GM19025 (cell line): Measurements from ENCODE around the gene MKLN1.
"Not testable (repeated sequence)": the region's sequence is repeated elsewhere in the genome, so short reads cannot be mapped to it uniquely, and the experiment has no call there.

Source experiments
- ATAC-seq: cut with Tn5 transposase; IDR thresholded peaks from one replicate; pipeline ENCODE4 v1.9.1; 2021; ENCODE audit warnings: mild to moderate bottlenecking, low read depth, moderate library complexity; ENCODE audit not compliant: unreplicated experiment

Gene MKLN1

DNA sequence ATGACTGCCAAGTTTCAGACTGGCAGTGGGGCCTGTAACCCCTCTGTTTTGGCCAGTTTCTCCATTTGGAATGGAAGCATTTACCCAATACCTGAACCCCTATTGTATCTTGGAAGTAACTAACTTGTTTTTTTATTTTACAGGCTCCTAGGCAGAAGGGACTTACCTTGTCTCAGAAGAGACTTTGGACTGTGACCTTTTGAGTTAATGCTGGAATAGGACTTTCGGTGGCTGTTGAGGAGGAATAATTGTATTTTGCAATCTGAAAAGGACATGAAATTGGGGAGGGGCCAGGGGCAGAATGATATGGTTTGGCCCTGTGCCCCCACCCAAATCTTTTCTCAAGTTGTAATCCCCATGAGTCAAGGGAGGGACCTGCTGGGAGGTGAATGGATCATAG, 20.0 kb upstream of the MKLN1 start:
- no peak for ATAC-seq

DNA sequence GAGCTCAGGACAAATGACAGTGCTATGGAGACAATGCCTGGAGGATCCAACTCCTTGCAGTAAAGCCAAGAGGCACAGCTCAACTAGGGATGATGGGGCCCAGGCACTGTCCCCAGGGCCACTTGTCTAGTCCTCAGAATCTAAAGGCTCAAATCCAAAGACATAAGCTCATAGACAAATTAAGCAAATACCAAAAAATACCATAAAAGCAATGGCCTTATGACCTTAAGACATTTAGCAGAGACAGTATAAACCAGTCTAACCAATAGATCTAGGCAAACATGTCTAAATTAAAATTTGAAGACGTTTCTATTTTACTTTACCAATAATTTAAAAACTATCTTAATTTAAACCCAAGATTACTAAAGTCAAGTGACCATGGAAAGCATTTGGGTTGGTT, 14.8 kb upstream of the MKLN1 start:
- ATAC-seq, result no peak

DNA sequence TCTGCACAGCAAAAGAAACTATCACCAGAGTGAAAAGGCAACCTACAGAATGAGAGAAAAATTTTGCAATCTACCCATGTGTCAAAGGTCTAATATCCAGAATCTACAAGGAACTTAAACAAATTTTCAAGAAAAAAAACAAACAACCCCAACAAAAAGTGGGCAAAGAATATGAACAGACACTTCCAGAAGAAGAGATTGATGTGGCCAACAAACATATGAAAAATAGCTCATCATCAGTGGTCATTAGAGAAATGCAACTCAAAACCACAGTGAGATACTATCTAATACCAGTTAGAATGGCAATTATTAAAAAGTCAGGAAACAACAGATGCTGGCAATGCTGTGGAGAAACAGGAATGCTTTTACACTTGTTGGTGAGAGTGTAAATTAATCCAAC, 7.1 kb upstream of the MKLN1 start:
- no peak for ATAC-seq

DNA sequence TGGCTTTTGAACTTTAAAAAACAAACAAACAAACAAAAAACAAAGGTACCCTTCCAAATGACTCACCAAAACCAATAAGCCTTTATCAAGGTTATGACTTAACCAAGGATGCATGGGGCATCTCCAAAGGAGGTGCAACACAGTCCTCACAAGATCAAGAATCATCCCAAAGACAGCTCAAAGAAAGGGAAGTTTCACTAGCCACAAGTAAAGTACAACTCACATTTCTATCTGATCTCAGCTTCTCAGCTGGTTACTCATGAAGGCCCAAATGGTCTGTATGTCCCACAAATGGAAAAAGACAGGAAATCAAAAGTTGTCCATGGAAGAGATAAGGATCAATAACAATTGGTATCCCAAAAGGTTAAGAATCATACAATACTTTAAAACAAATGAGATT, 6.0 kb upstream of the MKLN1 start:
- no peak for ATAC-seq

DNA sequence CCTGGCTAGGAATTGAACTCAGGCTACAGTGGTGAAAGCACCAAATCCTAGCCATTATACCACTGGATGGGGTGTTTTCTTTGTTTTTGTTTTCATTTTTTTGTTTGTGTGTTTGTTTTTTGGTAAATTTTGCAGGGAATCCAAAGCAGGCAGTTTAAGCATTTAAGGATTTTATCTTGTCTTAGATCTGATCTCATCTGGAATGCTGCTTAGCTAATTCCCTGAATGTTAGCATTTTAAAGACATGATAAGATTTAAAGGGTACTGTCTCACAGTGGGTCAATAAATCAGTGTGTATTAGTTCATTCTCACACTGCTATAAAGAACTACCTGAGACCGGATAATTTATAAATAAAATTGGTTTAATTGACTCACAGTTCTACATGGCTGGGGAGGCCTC, 5.6 kb upstream of the MKLN1 start:
- ATAC-seq, result no peak

DNA sequence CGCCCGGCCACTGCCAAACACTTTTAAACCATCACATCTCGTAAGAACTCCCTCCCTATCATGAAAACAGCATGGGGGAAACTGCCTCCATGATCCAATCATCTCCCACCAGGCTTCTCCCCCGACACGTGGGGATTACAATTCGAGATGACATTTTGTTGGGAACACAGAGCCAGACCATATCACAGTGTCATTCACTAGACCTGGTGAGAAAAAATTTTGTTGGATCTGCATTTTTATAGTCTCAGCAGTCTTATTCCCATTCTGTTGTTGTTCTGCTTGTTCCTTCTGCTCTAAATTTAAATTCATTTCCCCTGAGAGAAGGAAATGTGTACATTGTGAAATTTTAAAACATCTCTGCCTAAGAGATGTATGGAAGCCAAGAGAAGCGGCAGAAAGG, 4.8 kb upstream of the MKLN1 start:
- no peak for ATAC-seq

DNA sequence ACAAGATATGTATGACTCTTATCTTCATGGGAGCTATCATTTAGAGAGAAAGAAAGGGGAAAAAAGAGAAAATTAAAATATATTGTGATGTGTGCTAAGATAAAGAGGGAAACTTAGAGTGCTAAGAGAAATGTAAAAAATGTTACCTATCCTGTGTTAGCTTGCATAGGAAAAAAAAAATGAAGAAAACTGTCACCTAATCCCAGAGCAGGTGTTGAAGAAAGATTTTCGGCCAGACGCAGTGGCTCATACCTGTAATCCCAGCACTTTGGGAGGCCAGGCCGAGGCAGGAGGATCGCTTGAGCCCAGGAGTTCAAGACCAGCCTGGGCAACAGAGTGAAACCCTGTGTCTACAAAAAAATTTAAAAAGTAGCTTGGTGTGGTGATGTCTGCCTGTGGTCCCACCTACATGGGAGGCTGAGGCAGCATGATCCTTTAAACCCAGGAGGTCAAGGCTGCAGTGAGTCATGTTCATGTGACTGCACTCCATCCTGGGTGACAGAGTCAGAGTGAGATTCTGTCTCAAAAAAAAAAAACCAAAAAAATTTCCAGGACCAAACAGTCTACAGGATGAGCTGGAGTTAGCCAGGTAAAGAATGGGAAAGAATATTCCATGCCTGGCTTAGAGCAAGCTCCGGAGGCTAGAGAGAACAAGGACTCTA, 2.4 kb upstream of the MKLN1 start:
- no peak for ATAC-seq

DNA sequence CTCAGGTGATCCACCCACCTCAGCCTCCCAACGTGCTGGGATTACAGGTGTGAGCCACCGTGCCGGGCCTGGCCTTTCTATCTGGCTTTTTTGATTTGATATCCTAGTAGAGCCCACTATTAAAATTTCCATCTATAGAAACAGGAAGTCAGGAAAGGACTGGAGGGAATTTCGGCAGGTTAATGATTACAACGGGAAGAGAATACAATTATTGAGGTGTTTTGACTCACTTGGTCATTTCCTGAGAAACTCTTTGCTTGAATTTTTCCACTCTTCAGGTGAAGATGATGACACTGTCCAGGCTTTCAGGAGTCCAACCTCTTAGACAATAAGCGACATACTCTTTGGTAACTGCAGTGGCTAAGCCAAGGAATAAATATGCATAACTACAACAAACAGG, 1.1 kb upstream of the MKLN1 start:
- ATAC-seq, result no peak

DNA sequence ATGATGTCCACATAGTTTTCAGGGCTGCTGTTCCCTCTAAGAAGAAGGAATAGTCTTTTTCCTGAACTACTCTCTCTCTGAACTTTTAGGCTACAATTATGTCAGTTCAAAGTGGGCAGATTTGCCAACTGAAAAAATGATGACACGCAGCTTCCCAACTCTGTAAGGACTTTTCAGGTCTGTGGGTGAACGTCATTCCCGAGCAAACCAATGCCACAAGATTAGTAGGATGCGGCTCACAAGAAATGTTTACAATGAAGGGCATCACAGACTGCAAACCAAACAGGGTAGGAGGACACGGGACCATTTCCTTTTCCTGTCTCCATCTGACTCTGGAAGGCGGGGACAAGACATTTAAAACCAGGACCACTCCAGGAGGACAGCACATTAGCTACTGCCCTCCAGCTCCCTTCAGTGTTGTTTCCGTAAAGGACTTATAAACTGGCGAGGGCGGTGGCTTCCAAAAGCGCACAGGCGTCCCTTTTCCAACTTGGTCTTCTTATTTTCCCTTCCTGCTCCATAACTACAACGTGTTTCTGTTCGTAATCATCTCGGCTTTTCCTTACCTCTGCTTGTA, 539 bp upstream of the MKLN1 start:
- ATAC-seq, result peak; percentile 2

DNA sequence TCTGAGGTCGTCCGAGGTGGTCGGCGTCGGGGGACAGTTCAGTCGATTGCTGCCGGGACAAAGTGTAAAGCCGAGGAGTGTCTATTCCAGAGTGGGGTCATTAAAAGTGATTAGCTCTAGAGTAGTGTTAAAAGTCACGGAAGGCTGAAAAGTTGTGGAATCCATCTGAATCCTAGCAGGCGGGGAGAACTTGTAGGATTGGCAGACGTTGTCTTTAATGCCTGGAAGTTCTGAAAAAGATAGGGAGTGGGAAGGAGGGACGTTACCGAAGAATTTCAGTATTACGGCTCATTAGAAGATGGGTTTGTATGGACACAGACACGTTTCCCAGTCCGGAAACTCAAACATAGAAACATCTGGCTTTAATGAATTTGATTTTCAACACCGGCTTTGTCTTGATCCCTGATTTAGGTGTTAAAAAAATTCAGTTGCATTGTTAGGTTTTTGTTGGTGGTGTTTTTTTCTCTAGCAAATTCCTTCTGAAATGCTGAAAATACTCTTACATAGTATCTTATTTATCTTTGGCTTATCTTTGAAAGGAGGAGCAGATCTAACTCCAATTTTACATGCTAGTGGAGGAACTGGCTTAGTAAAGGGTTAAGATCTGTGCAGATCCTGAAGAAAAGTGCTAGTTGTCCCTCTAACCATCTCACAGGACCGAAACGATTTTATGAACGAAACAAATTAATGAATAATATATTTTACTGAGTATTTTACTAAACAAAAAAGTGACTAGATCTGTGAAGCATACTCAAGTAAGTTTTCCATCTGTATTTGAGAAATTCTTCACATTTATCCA, 900 bp downstream of the MKLN1 start:
- ATAC-seq, result no peak

DNA sequence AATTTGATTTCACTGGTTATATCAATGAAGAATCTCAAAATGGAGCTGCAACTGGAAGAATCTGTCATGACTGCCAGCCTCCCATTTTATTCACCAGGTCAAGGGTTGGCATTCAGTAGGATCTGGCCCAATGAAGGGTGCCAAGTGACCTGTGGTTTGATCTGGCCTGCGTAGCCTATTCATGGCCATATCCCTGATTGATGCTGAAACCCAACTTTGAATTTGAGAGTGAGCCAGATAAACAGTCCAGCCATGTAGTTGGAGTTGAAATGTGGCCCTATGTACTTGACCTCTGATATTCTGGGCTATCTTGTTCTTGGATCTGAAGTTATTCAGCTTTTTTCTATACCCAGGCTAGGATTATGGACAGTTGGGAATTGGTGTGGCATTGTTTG, 1.5 kb downstream of the MKLN1 start:
- no peak for ATAC-seq

DNA sequence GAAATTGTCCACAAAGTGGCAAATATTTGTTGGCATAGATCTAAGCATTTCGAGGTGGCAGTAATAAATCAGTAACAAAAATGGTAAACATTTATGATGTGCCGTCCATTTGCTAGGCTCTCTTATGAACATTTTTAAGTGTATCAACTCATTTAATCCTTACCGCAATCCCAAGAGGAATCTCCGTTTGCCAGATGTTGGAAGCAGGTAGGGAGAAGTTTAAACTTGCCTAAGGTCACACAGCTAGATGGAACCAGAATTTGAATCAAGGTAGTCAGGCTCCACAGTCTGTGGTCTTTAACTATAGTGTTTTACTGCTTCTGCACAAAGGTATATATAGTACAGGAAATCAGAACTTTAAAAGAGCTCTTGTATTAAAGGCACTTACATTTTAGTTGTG, 2.6 kb downstream of the MKLN1 start:
- ATAC-seq, result no peak

DNA sequence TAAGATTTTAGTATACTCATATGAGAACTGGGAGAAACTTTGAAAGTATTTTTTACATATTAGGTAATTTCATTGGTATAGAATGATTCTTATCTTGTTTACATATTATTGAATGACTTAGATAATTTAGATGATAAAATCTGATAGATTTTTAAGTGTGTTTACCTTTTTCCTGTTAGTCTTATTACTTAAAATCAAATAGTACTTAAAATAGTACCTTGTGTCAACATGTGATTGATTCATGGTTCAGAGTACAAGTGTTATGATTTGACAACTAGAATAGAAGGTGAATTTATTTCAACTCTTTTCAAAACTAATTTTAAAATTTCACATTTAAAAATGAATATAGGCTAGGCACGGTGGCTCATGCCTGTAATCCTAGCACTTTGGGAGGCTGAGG, 4.1 kb downstream of the MKLN1 start:
- no peak for ATAC-seq

DNA sequence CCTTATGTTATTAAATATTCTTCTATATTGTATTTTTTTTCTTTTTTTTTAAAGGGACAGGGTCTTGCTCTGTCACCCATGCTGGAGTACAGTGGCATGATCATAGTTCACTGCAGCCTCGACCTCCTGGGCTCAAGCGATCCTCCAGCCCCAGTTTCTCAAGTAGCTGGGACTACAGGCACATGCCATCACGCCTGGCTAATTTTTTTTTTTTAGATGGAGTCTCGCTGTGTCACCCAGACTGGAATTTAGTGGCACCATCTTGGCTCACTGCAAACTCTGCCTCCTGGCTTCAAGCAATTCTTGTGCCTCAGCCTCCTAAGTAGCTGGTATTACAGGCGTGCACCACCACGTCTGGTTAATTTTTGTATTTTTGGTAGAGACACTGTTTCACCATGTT, 5.1 kb downstream of the MKLN1 start:
- ATAC-seq, result not testable (repeated sequence)

DNA sequence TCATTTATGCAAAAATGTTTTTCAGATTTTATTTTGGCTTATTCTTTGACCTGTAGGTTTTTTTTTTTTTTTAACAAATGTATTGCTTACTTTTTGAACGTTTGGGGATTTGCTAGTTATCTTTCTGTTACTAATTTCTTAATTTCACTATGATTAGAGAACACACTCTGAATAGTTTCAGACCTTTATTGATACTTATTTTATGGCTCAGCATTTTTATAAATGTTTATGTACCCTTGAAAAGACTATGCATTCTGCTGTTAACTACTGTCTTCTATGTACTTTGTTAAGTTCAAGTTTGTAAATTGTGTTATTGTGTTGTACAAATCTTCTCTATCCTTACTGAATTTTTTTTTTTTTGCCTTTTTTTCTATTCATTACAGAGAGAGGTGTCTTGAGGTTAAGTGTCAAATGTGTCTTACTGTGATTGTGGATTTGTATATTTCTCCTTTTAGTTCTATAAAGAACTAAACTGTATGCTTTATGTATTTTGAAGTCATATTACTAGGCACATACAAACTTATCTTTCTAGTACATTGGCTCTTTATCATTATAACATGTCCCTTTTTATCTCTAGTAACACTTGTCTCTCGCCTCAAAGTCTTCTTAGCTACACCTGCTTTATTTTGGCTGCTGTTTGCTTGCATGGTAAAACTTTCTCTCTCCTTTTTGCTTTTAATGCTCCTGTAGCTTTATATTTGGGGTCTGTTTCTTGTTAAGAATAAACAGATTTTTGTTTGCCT, 8.1 kb downstream of the MKLN1 start:
- ATAC-seq, result no peak

DNA sequence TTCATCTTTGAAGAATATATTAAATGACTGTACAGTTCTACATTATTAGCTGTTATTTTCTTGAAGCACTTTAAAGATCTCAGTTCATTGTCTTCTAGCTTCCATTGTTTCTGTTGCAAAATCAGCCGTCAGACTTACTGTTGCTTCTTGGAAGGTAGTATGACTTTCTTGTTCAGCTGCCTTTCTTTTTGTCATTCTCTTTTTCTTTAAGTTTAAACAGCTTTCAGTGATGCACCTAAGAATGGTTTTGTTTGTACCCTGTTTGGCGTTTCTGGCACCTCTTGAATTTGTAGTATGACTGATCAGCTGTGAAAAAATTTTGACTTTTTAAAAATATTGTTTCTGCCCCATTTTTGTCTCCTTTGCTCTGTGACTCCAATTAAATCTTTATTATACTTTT, 9.3 kb downstream of the MKLN1 start:
- ATAC-seq, result no peak

DNA sequence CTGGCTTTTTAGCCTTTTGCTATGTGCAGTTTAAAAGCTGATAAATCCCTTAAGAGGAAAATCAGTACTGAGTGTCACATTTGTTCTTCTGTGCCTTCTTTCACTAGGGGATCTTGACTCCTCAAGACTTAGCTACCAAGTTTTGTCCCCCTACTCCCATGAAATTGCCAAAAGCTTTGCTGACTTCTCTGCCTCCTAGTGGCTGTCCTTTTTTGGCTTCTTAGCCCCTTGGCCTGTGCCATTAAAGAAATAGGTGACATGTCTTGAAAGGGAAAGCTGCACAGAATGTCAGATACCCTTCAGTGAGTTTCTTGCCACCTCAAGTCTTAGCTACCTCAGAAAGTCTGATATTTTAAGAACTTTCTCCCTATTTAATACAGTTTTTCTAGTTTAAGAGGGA, 10.5 kb downstream of the MKLN1 start:
- no peak for ATAC-seq

DNA sequence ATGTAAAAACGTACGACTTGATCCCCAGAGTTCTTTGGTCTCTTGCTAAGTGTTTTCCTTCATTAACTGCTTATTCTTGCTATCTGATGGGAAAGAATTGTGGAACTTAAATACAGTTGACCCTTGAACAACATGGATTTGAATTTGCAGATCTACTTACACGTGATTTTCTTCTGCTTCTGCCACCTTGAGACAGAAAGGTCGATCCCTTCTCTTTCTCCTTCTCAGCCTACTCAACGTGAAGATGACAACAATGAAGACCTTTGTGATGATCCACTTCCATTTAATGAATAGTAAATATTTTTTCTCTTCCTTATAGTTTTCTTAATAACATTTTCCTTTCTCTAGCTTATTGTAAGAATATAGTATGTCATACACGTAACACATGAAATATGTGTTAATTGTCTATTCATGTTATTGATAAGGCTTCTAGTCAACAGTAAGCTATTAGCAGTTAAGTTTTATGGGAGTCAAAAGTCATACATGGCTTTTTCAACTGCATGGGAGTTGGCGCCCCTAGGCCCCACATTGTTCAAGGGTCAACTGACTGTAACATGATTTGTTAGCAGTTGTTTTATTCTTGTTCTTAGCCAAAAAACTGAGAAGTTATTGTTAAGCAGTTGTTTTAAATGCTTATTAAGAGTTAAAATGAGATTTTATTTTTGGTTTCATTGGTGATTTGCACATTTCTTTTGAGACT, 11.2 kb downstream of the MKLN1 start:
- ATAC-seq, result no peak

DNA sequence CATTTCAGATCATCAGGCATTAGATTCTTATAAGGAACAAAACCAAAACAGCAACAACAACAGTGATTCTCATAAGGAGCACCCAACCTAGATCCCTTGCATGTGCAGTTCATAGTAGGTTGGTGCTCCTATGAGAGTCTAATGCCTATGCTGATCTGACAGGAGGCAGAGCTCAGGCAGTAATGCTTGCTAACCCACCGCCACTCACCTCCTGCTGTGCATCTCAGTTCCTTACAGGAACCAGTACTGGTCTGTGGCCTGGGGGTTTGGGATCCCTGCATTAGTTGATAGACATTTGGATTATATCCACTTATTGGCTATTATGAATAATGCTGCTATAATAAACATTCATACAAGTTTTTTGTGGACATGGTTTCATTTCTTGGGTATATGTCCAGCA, 14.0 kb downstream of the MKLN1 start:
- no peak for ATAC-seq

DNA sequence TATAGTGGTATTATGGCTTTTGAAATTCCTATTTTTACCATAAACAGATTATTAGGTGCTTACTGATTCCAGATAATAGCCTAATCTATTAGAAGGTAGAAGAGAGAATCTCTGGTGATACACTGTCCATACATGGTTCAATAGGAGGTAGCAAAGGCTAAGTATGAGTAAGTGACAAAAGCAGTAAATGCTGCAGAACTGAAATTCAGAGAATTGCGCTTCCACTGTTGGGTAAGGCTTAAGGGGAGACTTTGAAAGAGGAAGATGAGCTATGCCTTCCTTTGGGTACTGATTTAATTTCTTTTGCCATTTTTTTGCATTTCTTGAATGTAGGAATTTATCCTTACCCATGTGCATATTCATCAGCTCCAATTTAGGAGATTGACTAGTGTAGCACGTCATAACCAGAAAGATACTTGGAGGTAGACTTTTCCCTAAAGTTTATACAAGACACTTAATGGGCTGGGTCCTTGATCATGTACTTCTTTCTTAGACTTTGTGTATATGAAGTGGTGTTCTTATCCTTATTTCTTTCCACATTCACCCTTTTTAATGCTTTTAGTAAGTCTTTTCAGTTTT, 15.3 kb downstream of the MKLN1 start:
- no peak for ATAC-seq
